C4-2B (cell line): ENCODE data around the gene TMEM181.

Source experiments
- CTCF ChIP-seq: fragments of 450-650 bp; conservative IDR thresholded peaks from 2 replicates; pipeline ENCODE4 v1.5.1; 2017; ENCODE audit warnings: mild to moderate bottlenecking
- ZFX ChIP-seq: fragments of 450-650 bp; IDR thresholded peaks from 2 replicates; pipeline ENCODE4 v1.6.1; 2017

DNA sequence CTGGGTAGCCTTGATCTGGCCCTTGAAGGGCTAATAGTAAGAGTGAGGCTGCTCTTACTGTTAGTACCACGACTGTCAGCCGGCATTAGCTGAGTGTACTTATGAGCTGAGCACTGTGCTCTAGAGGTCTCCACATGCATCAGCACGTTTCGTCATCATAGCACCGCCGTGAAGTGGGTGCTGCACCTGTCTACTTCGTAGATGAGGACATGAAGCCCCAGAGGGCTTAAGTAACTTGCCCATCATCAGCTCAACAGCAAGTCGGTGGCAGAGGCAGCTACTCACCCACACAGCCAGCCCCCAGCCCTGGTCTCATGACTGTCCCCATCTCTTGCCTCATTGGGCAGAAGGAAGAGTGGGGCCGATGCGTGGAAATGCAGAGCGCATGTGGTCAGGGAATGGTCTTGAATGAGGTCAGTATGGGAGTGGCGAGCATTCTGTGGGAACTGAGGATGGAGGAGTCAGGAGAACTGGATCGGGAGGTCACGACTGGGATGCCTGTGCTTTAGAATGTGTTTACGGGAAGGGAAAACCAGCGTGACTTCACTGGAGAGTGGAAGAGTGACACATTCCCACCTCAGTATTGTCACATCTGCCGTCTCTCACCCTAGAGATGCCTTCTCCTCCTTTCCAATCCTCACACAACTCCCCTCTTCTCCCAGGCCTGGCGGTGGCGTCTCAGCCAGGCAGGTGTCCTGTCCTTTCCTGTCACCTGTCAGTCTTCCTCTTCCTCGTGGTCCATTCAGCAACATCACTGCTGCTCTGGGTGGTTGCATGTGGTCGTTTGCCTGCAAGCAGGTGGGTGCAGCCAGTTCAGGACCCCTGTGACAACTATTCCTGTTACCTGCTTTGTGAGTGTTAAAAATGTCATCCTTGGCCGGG lies 95.9 kb downstream of the TMEM181 start:
- TF ChIP-seq CTCF, result no peak
- no peak for TF ChIP-seq ZFX
